HepG2 (cell line): Measurements from ENCODE around the gene RHOT1. TPM values are rescaled to one million over a fixed set of nuclear protein-coding genes. Genes with fewer than 3 reads are reported as not detected.
A peak's percentile ranks its signal among the peaks of the same experiment; 100 is the strongest.

Experiments used
- ARID2 ChIP-seq: sonication (generic); formaldehyde crosslinking; IDR thresholded peaks from 2 replicates; pipeline ENCODE4 v1.8.1; 2022; ENCODE audit warnings: mild to moderate bottlenecking, missing genetic modification reagents, borderline replicate concordance
- ATF2 ChIP-seq: sonication (generic); formaldehyde crosslinking; IDR thresholded peaks from 2 replicates; pipeline ENCODE4 v1.4.0; 2020; ENCODE audit warnings: missing genetic modification reagents
- ATM ChIP-seq: fragments of 450-650 bp; IDR thresholded peaks from 2 replicates; pipeline ENCODE4 v1.7.1; 2017; ENCODE audit warnings: mild to moderate bottlenecking, borderline replicate concordance
- CREM ChIP-seq, 2 experiments: sonication (generic) in 1 of 2; formaldehyde crosslinking in 1 of 2; IDR thresholded peaks; 2 replicates each; pipeline versions ENCODE4 v1.4.0 to v1.6.1; 2016 to 2020; ENCODE audit warnings: antibody characterized with exemption in 1 of 2, mild to moderate bottlenecking in 1 of 2, missing genetic modification reagents in 1 of 2
- GATAD2A ChIP-seq: IDR thresholded peaks from 2 replicates; pipeline ENCODE4 v1.6.1; 2016
- KDM6A ChIP-seq: IDR thresholded peaks from 2 replicates; pipeline ENCODE4 v1.6.1; 2016; ENCODE audit warnings: low read depth
- MYNN ChIP-seq: sonication (generic); formaldehyde crosslinking; IDR thresholded peaks from 2 replicates; pipeline ENCODE4 v1.4.0; 2020; ENCODE audit warnings: mild to moderate bottlenecking, low read depth, missing genetic modification reagents
- NONO ChIP-seq, 2 experiments: fragments of 450-650 bp in 1 of 2; sonication (generic) in 1 of 2; formaldehyde crosslinking in 1 of 2; IDR thresholded peaks in 1 of 2; conservative IDR thresholded peaks in 1 of 2; 2 replicates each; pipeline versions ENCODE4 v1.6.1 to v1.8.0; 2017 to 2022; ENCODE audit warnings: mild to moderate bottlenecking in 1 of 2, missing genetic modification reagents in 1 of 2, moderate library complexity in 1 of 2
- NR2C2 ChIP-seq: sonication (generic); formaldehyde crosslinking; IDR thresholded peaks from 2 replicates; pipeline ENCODE4 v1.4.0; 2020; ENCODE audit warnings: missing genetic modification reagents, mild to moderate bottlenecking, moderate library complexity, borderline replicate concordance
- SMAD1 ChIP-seq: sonication (generic); formaldehyde crosslinking; IDR thresholded peaks from 2 replicates; pipeline ENCODE4 v1.4.0; 2020; ENCODE audit warnings: missing genetic modification reagents, low read depth, mild to moderate bottlenecking, borderline replicate concordance
- SPEN ChIP-seq: sonication (generic); formaldehyde crosslinking; IDR thresholded peaks from 2 replicates; pipeline ENCODE4 v1.5.1; 2020; ENCODE audit warnings: low read depth, mild to moderate bottlenecking, missing genetic modification reagents
- SRSF4 ChIP-seq: fragments of 200-400 bp; formaldehyde crosslinking; IDR thresholded peaks from one replicate; pipeline ENCODE4 v1.6.1; 2018; ENCODE audit warnings: mild to moderate bottlenecking, low read depth, low read length, moderate library complexity; ENCODE audit not compliant: poor library complexity, severe bottlenecking
- YY1 ChIP-seq: IDR thresholded peaks from 2 replicates; pipeline ENCODE4 v1.6.1; 2011; ENCODE audit warnings: low read length, low read depth, moderate library complexity, mild to moderate bottlenecking; ENCODE audit not compliant: insufficient read depth, insufficient replicate concordance
- ZNF264 ChIP-seq: sonication (generic); formaldehyde crosslinking; IDR thresholded peaks from 2 replicates; pipeline ENCODE4 v1.4.0; 2020; ENCODE audit warnings: missing genetic modification reagents
- ZNF292 ChIP-seq: sonication (generic); formaldehyde crosslinking; IDR thresholded peaks from 2 replicates; pipeline ENCODE4 v1.8.1; 2022; ENCODE audit warnings: mild to moderate bottlenecking, low read depth, missing genetic modification reagents, borderline replicate concordance
- ZNF496 ChIP-seq: sonication (generic); formaldehyde crosslinking; IDR thresholded peaks from 2 replicates; pipeline ENCODE4 v1.8.1; 2023; ENCODE audit warnings: mild to moderate bottlenecking, moderate library complexity, missing genetic modification reagents; ENCODE audit not compliant: insufficient replicate concordance
- ZNF607 ChIP-seq: sonication (generic); formaldehyde crosslinking; IDR thresholded peaks from 2 replicates; pipeline ENCODE4 v1.5.1; 2020; ENCODE audit warnings: missing genetic modification reagents, mild to moderate bottlenecking, borderline replicate concordance
- ZNF629 ChIP-seq: sonication (generic); formaldehyde crosslinking; conservative IDR thresholded peaks from 2 replicates; pipeline ENCODE4 v1.5.0; 2020; ENCODE audit warnings: missing genetic modification reagents
- ZNF788 ChIP-seq: sonication (generic); formaldehyde crosslinking; IDR thresholded peaks from 2 replicates; pipeline ENCODE4 v1.5.0; 2020; ENCODE audit warnings: mild to moderate bottlenecking, missing genetic modification reagents, borderline replicate concordance
- ZNF878 ChIP-seq: sonication (generic); formaldehyde crosslinking; IDR thresholded peaks from 2 replicates; pipeline ENCODE4 v1.8.1; 2023; ENCODE audit warnings: mild to moderate bottlenecking, missing genetic modification reagents, moderate library complexity
- polyA plus RNA-seq, 8 experiments: library from polyadenylated mRNA; depleted of rRNA in 3 of 8; stranded (reverse) in 7 of 8; unstranded in 1 of 8; fragments of >200 nt; fragmentation: Illumina TruSeq in 4 of 8; extraction: Trizol in 4 of 8; gene quantifications; 2 replicates each; pipeline versions ENCODE4 v1.2.1 to v1.2.3, GENCODE V29; 2011 to 2016; ENCODE audit warnings: low read depth in 4 of 8, missing spikeins in 1 of 8, mixed read lengths in 1 of 8; ENCODE audit not compliant: insufficient read depth in 1 of 8
- total RNA-seq, 5 experiments: library from RNA; depleted of rRNA; stranded (reverse); fragments of >200 nt; fragmentation: Illumina TruSeq; extraction: Trizol; gene quantifications; 2 replicates each; pipeline ENCODE4 v1.2.3, GENCODE V29; 2016; ENCODE audit warnings: low read depth in 1 of 5
- TF ChIP-seq, protein P1 (sequence below): sonication (generic); formaldehyde crosslinking; IDR thresholded peaks from 2 replicates; pipeline ENCODE4 v1.5.1; 2020; ENCODE audit warnings: missing genetic modification reagents, mild to moderate bottlenecking, borderline replicate concordance
- TF ChIP-seq, protein P2 (sequence below): IDR thresholded peaks from 2 replicates; pipeline ENCODE4 v1.6.1; 2018; ENCODE audit warnings: missing genetic modification reagents
- TF ChIP-seq, protein P3 (sequence below): sonication (generic); formaldehyde crosslinking; IDR thresholded peaks from 2 replicates; pipeline ENCODE4 v1.5.0; 2020; ENCODE audit warnings: missing genetic modification reagents

The RHOT1 gene
- total and polyA plus RNA-seq, 2 of the 13 experiments (the other 11 are each of a cell fraction or from before 2014, with no cell fraction given), result 25.6 to 41.5 TPM

DNA sequence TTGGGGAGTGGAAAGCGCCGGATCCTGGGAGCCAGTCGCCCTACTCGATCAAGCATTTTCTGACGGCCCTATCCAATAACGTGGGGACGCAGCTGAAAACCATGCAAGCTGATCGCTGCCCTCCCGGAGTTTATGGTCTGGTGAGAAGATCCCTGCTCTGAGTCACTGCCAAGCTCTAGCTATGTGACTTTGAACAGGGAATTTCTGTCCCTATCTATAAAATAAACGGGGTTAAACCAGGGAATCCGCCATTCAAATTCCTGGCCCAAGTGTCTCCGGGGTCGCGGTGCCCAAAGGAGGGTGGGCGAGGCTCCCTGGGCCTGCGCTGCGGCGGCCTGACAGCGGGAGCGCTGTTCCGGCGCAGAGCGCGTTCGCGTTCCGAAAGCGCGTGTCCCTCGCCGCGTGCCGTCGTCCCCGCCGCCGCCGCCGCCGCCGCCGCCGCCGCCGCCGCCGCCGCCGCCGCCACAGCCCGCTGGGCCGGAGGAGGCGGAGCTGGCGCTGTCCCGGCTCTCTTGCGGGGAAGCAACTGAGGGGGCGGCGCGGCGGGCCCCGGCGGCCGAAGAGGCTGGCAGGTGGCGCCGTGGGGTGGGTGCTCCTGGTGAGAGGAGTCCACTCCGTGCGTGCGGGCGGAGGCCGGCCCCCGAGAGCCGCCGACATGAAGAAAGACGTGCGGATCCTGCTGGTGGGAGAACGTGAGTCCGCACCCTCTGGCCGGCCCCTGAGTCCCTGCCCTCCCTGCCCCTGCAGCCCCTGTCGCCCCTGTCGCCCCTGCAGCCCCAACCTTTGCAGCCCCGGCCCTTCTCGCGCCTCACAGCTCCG lies at the start of gene RHOT1 (continued):
- TF ChIP-seq ZNF607 (CRISPR knock-in tag) (peak; percentile 52), SMAD1 (CRISPR knock-in tag) (no peak), ATF2 (CRISPR knock-in tag) (0 out of 2 replicates have a peak, but pooled peaks have one; percentile 37), ARID2 (CRISPR knock-in tag) (0 out of 2 replicates have a peak, but pooled peaks have one; percentile 21), ZNF878 (CRISPR knock-in tag) (0 out of 2 replicates have a peak, but pooled peaks have one; percentile 51), KDM6A (CRISPR knock-in tag) (no peak), GATAD2A (CRISPR knock-in tag) (peak; percentile 56; the same call in 1 of the 2 replicates), SRSF4 (no peak), NR2C2 (peak; percentile 60), YY1 (peak; percentile 67), ZNF496 (no peak), SPEN (peak; percentile 71), ZNF264 (CRISPR knock-in tag) (no peak), CREM (IDR thresholded peaks at IDR 0.05) (no peak), CREM (CRISPR knock-in tag; IDR thresholded peaks at IDR 0.05) (no peak), ZNF629 (CRISPR knock-in tag) (no peak), ZNF788 (no peak), ZNF292 (CRISPR knock-in tag) (no peak), ATM (no peak), NONO (IDR thresholded peaks at IDR 0.05) (no peak), NONO (CRISPR knock-in tag; conservative IDR thresholded peaks at IDR 0.05) (0 out of 2 replicates have a peak, but pooled peaks have one; percentile 41), MYNN (CRISPR knock-in tag) (no peak)
- TF ChIP-seq, protein P1, sequence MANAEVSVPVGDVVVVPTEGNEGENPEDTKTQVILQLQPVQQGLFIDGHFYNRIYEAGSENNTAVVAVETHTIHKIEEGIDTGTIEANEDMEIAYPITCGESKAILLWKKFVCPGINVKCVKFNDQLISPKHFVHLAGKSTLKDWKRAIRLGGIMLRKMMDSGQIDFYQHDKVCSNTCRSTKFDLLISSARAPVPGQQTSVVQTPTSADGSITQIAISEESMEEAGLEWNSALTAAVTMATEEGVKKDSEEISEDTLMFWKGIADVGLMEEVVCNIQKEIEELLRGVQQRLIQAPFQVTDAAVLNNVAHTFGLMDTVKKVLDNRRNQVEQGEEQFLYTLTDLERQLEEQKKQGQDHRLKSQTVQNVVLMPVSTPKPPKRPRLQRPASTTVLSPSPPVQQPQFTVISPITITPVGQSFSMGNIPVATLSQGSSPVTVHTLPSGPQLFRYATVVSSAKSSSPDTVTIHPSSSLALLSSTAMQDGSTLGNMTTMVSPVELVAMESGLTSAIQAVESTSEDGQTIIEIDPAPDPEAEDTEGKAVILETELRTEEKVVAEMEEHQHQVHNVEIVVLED (CRISPR knock-in tag), result no peak; the same call in 1 of the 2 replicates
- TF ChIP-seq, protein P2, sequence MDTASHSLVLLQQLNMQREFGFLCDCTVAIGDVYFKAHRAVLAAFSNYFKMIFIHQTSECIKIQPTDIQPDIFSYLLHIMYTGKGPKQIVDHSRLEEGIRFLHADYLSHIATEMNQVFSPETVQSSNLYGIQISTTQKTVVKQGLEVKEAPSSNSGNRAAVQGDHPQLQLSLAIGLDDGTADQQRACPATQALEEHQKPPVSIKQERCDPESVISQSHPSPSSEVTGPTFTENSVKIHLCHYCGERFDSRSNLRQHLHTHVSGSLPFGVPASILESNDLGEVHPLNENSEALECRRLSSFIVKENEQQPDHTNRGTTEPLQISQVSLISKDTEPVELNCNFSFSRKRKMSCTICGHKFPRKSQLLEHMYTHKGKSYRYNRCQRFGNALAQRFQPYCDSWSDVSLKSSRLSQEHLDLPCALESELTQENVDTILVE, result peak; percentile 87; the same call in 1 of the 2 replicates
- TF ChIP-seq, protein P3, sequence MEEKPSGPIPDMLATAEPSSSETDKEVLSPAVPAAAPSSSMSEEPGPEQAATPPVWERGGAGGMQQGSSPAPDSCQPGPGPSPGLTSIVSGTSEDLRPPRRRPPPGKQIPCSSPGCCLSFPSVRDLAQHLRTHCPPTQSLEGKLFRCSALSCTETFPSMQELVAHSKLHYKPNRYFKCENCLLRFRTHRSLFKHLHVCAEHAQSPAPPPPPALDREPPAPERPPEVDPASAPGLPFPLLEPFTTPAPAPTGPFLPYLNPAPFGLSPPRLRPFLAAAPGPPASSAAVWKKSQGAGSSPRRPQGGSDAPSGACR, result peak; percentile 86; the same call in 1 of the 2 replicates
